GM12873 (cell line): ENCODE measurements around the gene MYLK.

ENCODE experiments used
- CTCF ChIP-seq: IDR thresholded peaks from 2 replicates; pipeline ENCODE4 v1.5.1; 2012; ENCODE audit warnings: low read depth, mild to moderate bottlenecking, moderate library complexity, low read length, control low read depth; ENCODE audit not compliant: insufficient read depth; ENCODE audit errors: missing control alignments

MYLK gene

GRCh38 chr3:123831420-123831819 lies 52.7 kb downstream of the MYLK start:
- no peak for TF ChIP-seq CTCF

- no peak for TF ChIP-seq CTCF
Observed at GRCh38 chr3:123821920-123822319, 62.2 kb downstream of the MYLK start.

DNA sequence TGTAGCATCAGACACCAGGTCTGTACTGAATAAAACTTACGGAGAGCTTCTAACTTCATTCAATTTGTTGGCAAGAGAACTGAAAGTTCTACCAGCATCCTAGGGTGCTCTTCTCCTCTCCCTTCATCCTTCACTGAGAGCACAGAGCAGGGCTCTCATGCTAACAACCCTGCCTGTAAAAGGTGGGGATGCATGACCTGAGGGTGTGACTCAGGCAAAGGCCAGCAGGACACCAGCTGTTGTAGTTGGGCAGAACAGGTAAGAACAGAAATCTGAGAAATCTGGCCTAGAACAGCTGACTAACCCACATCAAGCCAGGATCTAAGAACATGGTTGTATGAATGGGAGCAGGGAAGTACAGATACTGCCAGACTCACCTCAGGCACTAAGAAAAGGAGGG lies 64.2 kb downstream of the MYLK start:
- no peak for TF ChIP-seq CTCF

DNA sequence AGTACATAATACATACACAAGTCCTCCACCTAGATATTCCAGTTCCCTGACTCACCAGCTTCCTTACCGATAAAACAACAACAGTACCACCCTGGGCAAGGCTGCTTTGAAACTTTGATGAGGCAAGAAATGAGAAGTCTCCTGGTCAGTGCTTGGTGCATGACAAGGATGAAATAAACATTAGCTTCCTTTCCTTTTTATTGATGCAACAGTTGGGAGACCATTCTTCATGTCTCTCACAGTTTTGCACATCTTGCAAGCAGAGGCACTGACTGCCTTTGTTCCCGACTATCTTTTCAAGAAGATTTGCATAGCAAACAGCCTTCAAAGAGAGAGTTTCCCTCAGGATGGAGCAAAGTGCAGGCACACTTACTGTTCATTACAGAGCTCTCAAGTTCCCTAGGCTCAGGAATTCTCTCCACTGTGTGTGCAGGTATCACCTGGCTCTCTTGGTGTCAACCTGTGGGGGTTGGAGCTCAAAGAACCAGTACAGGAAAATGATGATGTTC lies 65.2 kb downstream of the MYLK start:
- no peak for TF ChIP-seq CTCF

- no peak for TF ChIP-seq CTCF
Observed at GRCh38 chr3:123818324-123818920, 65.7 kb downstream of the MYLK start.

DNA sequence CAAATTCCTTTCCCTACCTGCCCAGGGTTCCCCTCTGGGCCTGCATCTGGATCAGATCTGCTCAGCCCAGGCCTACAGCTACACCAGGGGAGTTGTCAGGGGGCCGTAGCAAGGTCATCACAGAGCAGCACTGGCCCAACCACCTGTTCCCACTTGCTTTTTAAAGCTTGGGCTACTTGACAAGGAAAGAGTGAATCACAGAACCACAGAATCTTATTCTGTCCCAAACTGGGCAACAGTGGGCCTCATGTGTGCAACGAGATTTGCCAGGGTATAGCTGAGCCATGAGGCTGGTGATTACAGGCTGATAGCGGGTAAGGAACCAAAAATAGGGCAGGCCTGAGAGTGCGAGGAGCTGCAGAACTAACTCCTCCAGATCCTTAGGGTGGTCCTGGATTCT lies 66.7 kb downstream of the MYLK start:
- TF ChIP-seq CTCF = no peak

DNA sequence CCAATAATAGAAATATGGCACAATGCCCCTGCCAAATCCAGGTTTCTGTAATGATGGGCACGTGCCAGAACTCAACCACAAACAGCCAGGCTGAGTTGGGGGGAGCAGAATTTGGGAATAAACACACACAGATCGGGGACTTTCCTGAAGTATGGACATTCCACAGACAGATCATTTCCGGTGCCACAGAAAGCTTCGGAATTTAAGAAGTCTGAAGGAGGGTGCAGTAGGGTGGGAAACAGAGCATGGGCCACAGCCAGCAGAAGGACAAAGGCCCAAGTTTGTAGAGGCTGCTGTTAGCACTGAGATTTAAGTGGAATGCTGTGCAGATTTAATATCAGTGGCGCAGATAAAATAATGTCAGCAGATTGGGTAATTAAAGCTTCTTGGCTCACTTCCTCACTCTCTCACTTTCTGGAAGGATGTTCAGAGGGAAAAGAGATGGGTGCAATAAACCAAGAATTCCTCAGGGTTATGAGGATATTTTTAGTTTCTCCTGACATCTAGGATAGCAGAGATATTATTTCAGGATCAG lies 67.4 kb downstream of the MYLK start:
- no peak for TF ChIP-seq CTCF
